Esophagus squamous epithelium (tissue), 4 donors: ENCODE data around the gene TRERF1.

ENCODE experiments used
- CTCF ChIP-seq, 6 experiments: fragments of 450-650 bp in 4 of 6; fragments of 200-600 bp in 2 of 6; sonication (generic) in 2 of 6; IDR thresholded peaks; one replicate each; pipeline ENCODE4 v1.5.1; 2016 to 2019; ENCODE audit warnings: antibody characterized with exemption in 6 of 6, mild to moderate bottlenecking in 4 of 6, moderate library complexity in 4 of 6
- POLR2A ChIP-seq, 4 donors: fragments of 450-650 bp; IDR thresholded peaks; one replicate each; pipeline ENCODE4 v1.6.1; 2017; ENCODE audit warnings: antibody characterized with exemption in 4 of 4, mild to moderate bottlenecking in 4 of 4, moderate library complexity in 3 of 4

GRCh38 chr6:42226161-42226611 lies 225.5 kb downstream of the TRERF1 start:
- TF ChIP-seq POLR2A (IDR thresholded peaks at IDR 0.05) (no peak), CTCF (IDR thresholded peaks at IDR 0.05) (no peak)
